GM13977 (cell line): ENCODE measurements around the gene FAN1.

Source experiments
- DNase-seq: peaks from one replicate; pipeline ENCODE4 v3.0.0; 2012; ENCODE audit warnings: low spot score
- CTCF ChIP-seq: IDR thresholded peaks from 2 replicates; pipeline ENCODE4 v1.5.1; 2012; ENCODE audit warnings: mild to moderate bottlenecking, control low read depth; ENCODE audit not compliant: insufficient read depth; ENCODE audit errors: extremely low read depth, missing control alignments
- in situ Hi-C: fragments of 300-500 bp; cut with MboI; formaldehyde crosslinking; loops from one replicate; pipeline ENCODE4 v1.12.0; 2022; ENCODE audit warnings: low sequenced_read_pairs, low pct_unique_long_range_greater_than_20kb, mixed read lengths, inconsistent platforms; ENCODE audit not compliant: unreplicated experiment

The FAN1 gene

GRCh38 chr15:30953183-30953582 is 49.5 kb downstream of the FAN1 start:
- DNase-seq, result no peak
- in situ Hi-C loops, result no loop called here
- no peak for TF ChIP-seq CTCF

- TF ChIP-seq CTCF, result no peak
- in situ Hi-C loops, result no loop called here
- no peak for DNase-seq
These were observed 50.1 kb downstream of the FAN1 start for GRCh38 chr15:30953731-30954378.

GRCh38 chr15:30954674-30955073 is 51.0 kb downstream of the FAN1 start:
- no peak for TF ChIP-seq CTCF
- DNase-seq, result no peak
- in situ Hi-C loops, result no loop called here

- in situ Hi-C loops, result no loop called here
- DNase-seq, result no peak
- no peak for TF ChIP-seq CTCF
These were observed 52.8 kb downstream of the FAN1 start for GRCh38 chr15:30956216-30957124.

- DNase-seq, result no peak
- in situ Hi-C loops, result no loop called here
These were observed 54.5 kb downstream of the FAN1 start for GRCh38 chr15:30958219-30958618.

GRCh38 chr15:30962079-30962478 is 58.4 kb downstream of the FAN1 start:
- TF ChIP-seq CTCF, result no peak
- in situ Hi-C loops, result no loop called here
- DNase-seq, result no peak

More at GRCh38 chr15:30958219-30958618, 54.5 kb downstream of the FAN1 start:
- TF ChIP-seq CTCF, result no peak
